ENCODE results near the gene NDOR1.

NDOR1 gene

GRCh38 chr9:137167747-137168572 lies 37.5 kb upstream of the NDOR1 start:
- DNase-seq: no peak

- no peak for DNase-seq
Measured at GRCh38 chr9:137168573-137168903, 37.0 kb upstream of the NDOR1 start.

GRCh38 chr9:137168904-137169856 lies 36.3 kb upstream of the NDOR1 start:
- no peak for DNase-seq

GRCh38 chr9:137169896-137170358 lies 35.6 kb upstream of the NDOR1 start, which contains the start of gene LRRC26:
Gene LRRC26 (minus strand): TSS chr9:137170051. CDS start chr9:137169943, 108 bp downstream.
- no peak for DNase-seq

- DNase-seq: no peak
Measured at GRCh38 chr9:137170486-137171148, 34.9 kb upstream of the NDOR1 start.

- DNase-seq: no peak
Measured at GRCh38 chr9:137171149-137171900, 34.2 kb upstream of the NDOR1 start.

GRCh38 chr9:137172901-137173795 lies 32.4 kb upstream of the NDOR1 start:
- DNase-seq: no peak

- DNase-seq: no peak
Measured at GRCh38 chr9:137173796-137174664, 31.5 kb upstream of the NDOR1 start.

- no peak for DNase-seq
Measured at GRCh38 chr9:137174722-137175293, 30.7 kb upstream of the NDOR1 start.

- DNase-seq: no peak
Measured at GRCh38 chr9:137175345-137175961, 30.0 kb upstream of the NDOR1 start.

GRCh38 chr9:137176302-137177182 lies 29.0 kb upstream of the NDOR1 start:
- DNase-seq: no peak

- no peak for DNase-seq
Measured at GRCh38 chr9:137178201-137178938, 27.1 kb upstream of the NDOR1 start.

- DNase-seq: no peak
Measured at GRCh38 chr9:137178939-137179630, 26.4 kb upstream of the NDOR1 start.

GRCh38 chr9:137179761-137180160 lies 25.7 kb upstream of the NDOR1 start:
- no peak for DNase-seq

GRCh38 chr9:137180491-137180890 lies 25.0 kb upstream of the NDOR1 start:
- no peak for DNase-seq

GRCh38 chr9:137181680-137182079 lies 23.8 kb upstream of the NDOR1 start:
- DNase-seq: no peak

- DNase-seq: no peak
Measured at GRCh38 chr9:137182836-137183235, 22.7 kb upstream of the NDOR1 start.

All from effector CD4-positive, alpha-beta T cell (primary cell).